ENCODE results near the gene TTC13.

The TTC13 gene

GRCh38 chr1:230950404-230950803 is 28.3 kb downstream of the TTC13 start:
- Histone ChIP-seq H3K4me1 (ENCODE audit: insufficient read depth, low read length) (no peaks in the 10 kb centered on the region), H3K9ac (ENCODE audit: low read depth, low read length) (no peak overlapping the region), H3K36me3 (ENCODE audit: insufficient read depth, low read length) (no peaks in the 10 kb centered on the region), H3K9me3 (ENCODE audit: control insufficient read depth, insufficient read depth, low read length) (no peaks in the 10 kb centered on the region)

- no peak overlapping the region for H3K9ac ChIP-seq (ENCODE audit: low read depth, low read length)
- H3K4me1 ChIP-seq (ENCODE audit: insufficient read depth, low read length) = no peaks in the 10 kb centered on the region
- no peaks in the 10 kb centered on the region for H3K9me3 ChIP-seq (ENCODE audit: control insufficient read depth, insufficient read depth, low read length)
- H3K36me3 ChIP-seq (ENCODE audit: insufficient read depth, low read length) = no peaks in the 10 kb centered on the region
Measured at GRCh38 chr1:230948903-230949302, 29.8 kb downstream of the TTC13 start.

GRCh38 chr1:230948301-230948700 is 30.4 kb downstream of the TTC13 start:
- H3K9me3 ChIP-seq (ENCODE audit: control insufficient read depth, insufficient read depth, low read length) = no peaks in the 10 kb centered on the region
- no peak overlapping the region for H3K9ac ChIP-seq (ENCODE audit: low read depth, low read length)
- H3K36me3 ChIP-seq (ENCODE audit: insufficient read depth, low read length) = no peaks in the 10 kb centered on the region
- no peaks in the 10 kb centered on the region for H3K4me1 ChIP-seq (ENCODE audit: insufficient read depth, low read length)

GRCh38 chr1:230943048-230943593 is 35.5 kb downstream of the TTC13 start:
- Histone ChIP-seq H3K9ac (ENCODE audit: low read depth, low read length) (no peak overlapping the region), H3K4me1 (ENCODE audit: insufficient read depth, low read length) (no peaks in the 10 kb centered on the region), H3K36me3 (ENCODE audit: insufficient read depth, low read length) (no peaks in the 10 kb centered on the region), H3K9me3 (ENCODE audit: control insufficient read depth, insufficient read depth, low read length) (no peaks in the 10 kb centered on the region)

GRCh38 chr1:230940848-230941247 is 37.8 kb downstream of the TTC13 start:
- Histone ChIP-seq H3K36me3 (ENCODE audit: insufficient read depth, low read length) (no peaks in the 10 kb centered on the region), H3K9ac (ENCODE audit: low read depth, low read length) (no peak overlapping the region), H3K4me1 (ENCODE audit: insufficient read depth, low read length) (no peaks in the 10 kb centered on the region), H3K9me3 (ENCODE audit: control insufficient read depth, insufficient read depth, low read length) (no peaks in the 10 kb centered on the region)

- Histone ChIP-seq H3K9ac (ENCODE audit: low read depth, low read length) (no peak overlapping the region), H3K9me3 (ENCODE audit: control insufficient read depth, insufficient read depth, low read length) (no peaks in the 10 kb centered on the region), H3K4me1 (ENCODE audit: insufficient read depth, low read length) (no peaks in the 10 kb centered on the region), H3K36me3 (ENCODE audit: insufficient read depth, low read length) (no peaks in the 10 kb centered on the region)
Measured at GRCh38 chr1:230939806-230940489, 38.7 kb downstream of the TTC13 start.

GRCh38 chr1:230938924-230939368 is 39.7 kb downstream of the TTC13 start:
- H3K9ac ChIP-seq (ENCODE audit: low read depth, low read length) = no peak overlapping the region
- no peaks in the 10 kb centered on the region for H3K36me3 ChIP-seq (ENCODE audit: insufficient read depth, low read length)
- H3K9me3 ChIP-seq (ENCODE audit: control insufficient read depth, insufficient read depth, low read length) = no peaks in the 10 kb centered on the region
- no peaks in the 10 kb centered on the region for H3K4me1 ChIP-seq (ENCODE audit: insufficient read depth, low read length)

- H3K9ac ChIP-seq (ENCODE audit: low read depth, low read length) = no peak overlapping the region
- no peaks in the 10 kb centered on the region for H3K9me3 ChIP-seq (ENCODE audit: control insufficient read depth, insufficient read depth, low read length)
- no peaks in the 10 kb centered on the region for H3K36me3 ChIP-seq (ENCODE audit: insufficient read depth, low read length)
- H3K4me1 ChIP-seq (ENCODE audit: insufficient read depth, low read length) = no peaks in the 10 kb centered on the region
Measured at GRCh38 chr1:230937371-230937770, 41.3 kb downstream of the TTC13 start.

- no peak overlapping the region for H3K9ac ChIP-seq (ENCODE audit: low read depth, low read length)
- H3K9me3 ChIP-seq (ENCODE audit: control insufficient read depth, insufficient read depth, low read length) = no peaks in the 10 kb centered on the region
- no peaks in the 10 kb centered on the region for H3K4me1 ChIP-seq (ENCODE audit: insufficient read depth, low read length)
- no peaks in the 10 kb centered on the region for H3K36me3 ChIP-seq (ENCODE audit: insufficient read depth, low read length)
Measured at GRCh38 chr1:230936475-230936874, 42.2 kb downstream of the TTC13 start.

GRCh38 chr1:230935852-230936251 is 42.8 kb downstream of the TTC13 start:
- no peaks in the 10 kb centered on the region for H3K9me3 ChIP-seq (ENCODE audit: control insufficient read depth, insufficient read depth, low read length)
- H3K9ac ChIP-seq (ENCODE audit: low read depth, low read length) = no peak overlapping the region
- H3K36me3 ChIP-seq (ENCODE audit: insufficient read depth, low read length) = no peaks in the 10 kb centered on the region
- H3K4me1 ChIP-seq (ENCODE audit: insufficient read depth, low read length) = no peaks in the 10 kb centered on the region

- Histone ChIP-seq H3K4me1 (ENCODE audit: insufficient read depth, low read length) (no peaks in the 10 kb centered on the region), H3K36me3 (ENCODE audit: insufficient read depth, low read length) (no peaks in the 10 kb centered on the region; the same call in 1 of the 2 replicates), H3K9ac (ENCODE audit: low read depth, low read length) (no peak overlapping the region), H3K9me3 (ENCODE audit: control insufficient read depth, insufficient read depth, low read length) (no peaks in the 10 kb centered on the region)
Measured at GRCh38 chr1:230930986-230931385, 47.7 kb downstream of the TTC13 start.

- no peaks in the 10 kb centered on the region for H3K4me1 ChIP-seq (ENCODE audit: insufficient read depth, low read length)
- no peaks in the 10 kb centered on the region; the same call in 1 of the 2 replicates for H3K36me3 ChIP-seq (ENCODE audit: insufficient read depth, low read length)
- no peaks in the 10 kb centered on the region for H3K9me3 ChIP-seq (ENCODE audit: control insufficient read depth, insufficient read depth, low read length)
- H3K9ac ChIP-seq (ENCODE audit: low read depth, low read length) = no peak overlapping the region
Measured at GRCh38 chr1:230926182-230926581, 52.5 kb downstream of the TTC13 start.

GRCh38 chr1:230925608-230926007 is 53.1 kb downstream of the TTC13 start:
- Histone ChIP-seq H3K9me3 (ENCODE audit: control insufficient read depth, insufficient read depth, low read length) (no peaks in the 10 kb centered on the region), H3K36me3 (ENCODE audit: insufficient read depth, low read length) (no peaks in the 10 kb centered on the region; the same call in 1 of the 2 replicates), H3K9ac (ENCODE audit: low read depth, low read length) (no peak overlapping the region), H3K4me1 (ENCODE audit: insufficient read depth, low read length) (no peaks in the 10 kb centered on the region)

- H3K36me3 ChIP-seq (ENCODE audit: insufficient read depth, low read length) = no peaks in the 10 kb centered on the region; the same call in 1 of the 2 replicates
- H3K9me3 ChIP-seq (ENCODE audit: control insufficient read depth, insufficient read depth, low read length) = no peaks in the 10 kb centered on the region
- H3K9ac ChIP-seq (ENCODE audit: low read depth, low read length) = no peak overlapping the region
- no peaks in the 10 kb centered on the region for H3K4me1 ChIP-seq (ENCODE audit: insufficient read depth, low read length)
Measured at GRCh38 chr1:230923176-230923575, 55.5 kb downstream of the TTC13 start.

- no peak overlapping the region for H3K9ac ChIP-seq (ENCODE audit: low read depth, low read length)
- H3K36me3 ChIP-seq (ENCODE audit: insufficient read depth, low read length) = no peaks in the 10 kb centered on the region; the same call in 1 of the 2 replicates
- H3K4me1 ChIP-seq (ENCODE audit: insufficient read depth, low read length) = no peaks in the 10 kb centered on the region
- no peaks in the 10 kb centered on the region for H3K9me3 ChIP-seq (ENCODE audit: control insufficient read depth, insufficient read depth, low read length)
Measured at GRCh38 chr1:230922620-230923019, 56.0 kb downstream of the TTC13 start.

Measured in ES-I3 (cell line).